Tibial nerve (tissue), 4 donors: ENCODE results near the gene STIM1.
A peak's percentile ranks its signal among the peaks of the same experiment; 100 is the strongest.

ENCODE experiments used
- EP300 ChIP-seq, 2 donors: sonication (generic); formaldehyde crosslinking; IDR thresholded peaks; one replicate each; pipeline ENCODE4 v1.6.1; 2017; ENCODE audit warnings: antibody characterized with exemption in 2 of 2, mild to moderate bottlenecking in 1 of 2
- TF ChIP-seq, protein P1 (sequence below), 5 experiments: fragments of 200-600 bp in 3 of 5; fragments of 450-650 bp in 2 of 5; sonication (generic) in 3 of 5; IDR thresholded peaks; one replicate each; pipeline ENCODE4 v1.5.1; 2016 to 2019; ENCODE audit warnings: antibody characterized with exemption in 5 of 5, mild to moderate bottlenecking in 3 of 5, moderate library complexity in 2 of 5

DNA sequence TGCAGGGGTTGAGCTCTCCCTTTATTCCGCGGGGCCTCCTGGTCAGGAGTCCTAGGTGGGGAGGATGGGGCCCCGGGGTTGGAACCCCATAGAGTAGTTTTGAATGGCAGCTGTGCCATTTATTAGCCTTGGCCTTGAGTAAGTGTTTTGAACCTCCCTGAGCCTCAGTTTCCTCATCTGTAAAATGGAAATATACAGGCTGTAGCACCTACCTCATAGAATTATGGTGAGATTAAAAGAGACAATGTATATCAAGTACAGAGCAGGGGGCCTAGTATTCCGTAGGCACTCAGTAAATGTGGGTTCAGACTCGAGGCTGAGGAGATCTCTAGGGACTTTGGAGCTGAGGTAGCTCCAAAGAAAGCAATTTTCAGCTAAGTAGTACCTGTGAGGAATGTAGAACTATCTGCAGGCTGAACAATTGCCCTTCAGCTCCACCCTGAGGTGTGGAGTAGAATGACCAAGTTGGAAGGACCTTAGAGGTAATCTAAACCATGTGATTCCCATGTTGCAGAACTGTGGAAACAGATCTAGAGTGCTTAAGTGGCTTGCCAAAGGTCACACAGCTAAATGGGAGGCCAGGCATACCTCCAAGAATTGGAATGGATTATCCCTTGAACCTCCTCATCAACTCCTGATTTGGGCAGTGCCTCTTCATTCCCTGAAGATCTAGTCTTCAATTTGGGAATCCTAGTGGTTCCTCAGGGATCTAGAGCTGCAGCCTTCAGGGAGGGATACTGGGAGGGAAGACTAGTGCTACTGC is 46.4 kb upstream of the STIM1 start:
- TF ChIP-seq, protein P1, sequence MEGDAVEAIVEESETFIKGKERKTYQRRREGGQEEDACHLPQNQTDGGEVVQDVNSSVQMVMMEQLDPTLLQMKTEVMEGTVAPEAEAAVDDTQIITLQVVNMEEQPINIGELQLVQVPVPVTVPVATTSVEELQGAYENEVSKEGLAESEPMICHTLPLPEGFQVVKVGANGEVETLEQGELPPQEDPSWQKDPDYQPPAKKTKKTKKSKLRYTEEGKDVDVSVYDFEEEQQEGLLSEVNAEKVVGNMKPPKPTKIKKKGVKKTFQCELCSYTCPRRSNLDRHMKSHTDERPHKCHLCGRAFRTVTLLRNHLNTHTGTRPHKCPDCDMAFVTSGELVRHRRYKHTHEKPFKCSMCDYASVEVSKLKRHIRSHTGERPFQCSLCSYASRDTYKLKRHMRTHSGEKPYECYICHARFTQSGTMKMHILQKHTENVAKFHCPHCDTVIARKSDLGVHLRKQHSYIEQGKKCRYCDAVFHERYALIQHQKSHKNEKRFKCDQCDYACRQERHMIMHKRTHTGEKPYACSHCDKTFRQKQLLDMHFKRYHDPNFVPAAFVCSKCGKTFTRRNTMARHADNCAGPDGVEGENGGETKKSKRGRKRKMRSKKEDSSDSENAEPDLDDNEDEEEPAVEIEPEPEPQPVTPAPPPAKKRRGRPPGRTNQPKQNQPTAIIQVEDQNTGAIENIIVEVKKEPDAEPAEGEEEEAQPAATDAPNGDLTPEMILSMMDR (IDR thresholded peaks at IDR 0.05) = peak in 1 of 5 experiments; percentile 29
- TF ChIP-seq EP300 (IDR thresholded peaks at IDR 0.05) = no peak
